Sigmoid colon (tissue), 7 donors: ENCODE results near the gene PDGFA. TPM values are rescaled to one million over a fixed set of nuclear protein-coding genes. Genes with fewer than 3 reads are reported as not detected.

Experiments
- DNase-seq: peaks from one replicate; pipeline ENCODE4 v3.0.0-alpha.2; 2019
- H3K27ac ChIP-seq, 4 donors: fragments of 200-600 bp; sonication (generic); one replicate each; pipeline ENCODE4 v1.5.1; 2016 to 2019; ENCODE audit warnings: mild to moderate bottlenecking in 1 of 4
- H3K27me3 ChIP-seq, 3 donors: fragments of 200-600 bp; sonication (generic); one replicate each; pipeline ENCODE4 v1.5.1; 2019; ENCODE audit warnings: mild to moderate bottlenecking in 1 of 3
- H3K36me3 ChIP-seq, 4 donors: fragments of 200-600 bp; sonication (generic); one replicate each; pipeline ENCODE4 v1.5.1; 2016 to 2019
- H3K4me1 ChIP-seq, 4 donors: fragments of 200-600 bp; sonication (generic); one replicate each; pipeline ENCODE4 v1.5.1; 2017 to 2019
- H3K4me3 ChIP-seq, 4 donors: fragments of 200-600 bp; sonication (generic); one replicate each; pipeline ENCODE4 v1.5.1; 2017 to 2019; ENCODE audit warnings: mild to moderate bottlenecking in 2 of 4, moderate library complexity in 1 of 4
- H3K9me3 ChIP-seq, 4 donors: fragments of 200-600 bp in 3 of 4; sonication (generic) in 3 of 4; one replicate each; pipeline versions ENCODE4 v1.5.1 to v1.6.1; 2013 to 2019
- EP300 ChIP-seq, 4 donors: sonication (generic); formaldehyde crosslinking; IDR thresholded peaks; one replicate each; pipeline ENCODE4 v1.6.1; 2017; ENCODE audit warnings: antibody characterized with exemption in 4 of 4
- POLR2A ChIP-seq, 2 donors: fragments of 450-650 bp; IDR thresholded peaks; one replicate each; pipeline ENCODE4 v1.6.1; 2016; ENCODE audit warnings: antibody characterized with exemption in 2 of 2, mild to moderate bottlenecking in 2 of 2, moderate library complexity in 2 of 2
- POLR2AphosphoS5 ChIP-seq, 4 donors: sonication (generic); formaldehyde crosslinking; IDR thresholded peaks; one replicate each; pipeline ENCODE4 v1.6.1; 2017; ENCODE audit warnings: antibody characterized with exemption in 4 of 4
- WGBS, 2 donors: extraction: QIAGEN DNeasy Blood & Tissue Kit; methylation state at CpG; one replicate each; pipeline ENCODE4 v1.1.7; 2013; 5-methylcytosine and 5-hydroxymethylcytosine counted together
- intact Hi-C: fragments of 100-400 bp; cut with DNase I; formaldehyde crosslinking; loops from one replicate; pipeline ENCODE4 v1.15.1; 2023
- polyA plus RNA-seq, 3 donors: library from polyadenylated mRNA; stranded (reverse); fragments of 200-250 nt; gene quantifications; one replicate each; pipeline ENCODE4 v1.2.3, GENCODE V29; 2013
- total RNA-seq, 4 donors: library from RNA; depleted of rRNA; stranded (reverse); fragments of >200 nt; gene quantifications; one replicate each; pipeline ENCODE4 v1.1.0, GENCODE V29; 2016
- TF ChIP-seq, protein P1 (sequence below), 4 experiments: fragments of 450-650 bp in 3 of 4; fragments of 200-600 bp in 1 of 4; IDR thresholded peaks; one replicate each; pipeline ENCODE4 v1.5.1; 2016 to 2019; ENCODE audit warnings: antibody characterized with exemption in 4 of 4, mild to moderate bottlenecking in 3 of 4, moderate library complexity in 2 of 4
- donor health status: healthy with polysubstance abuse.
- donor health status: Bipolar disorder and iron deficiency.
- donor health status: healthy.

Gene PDGFA
- total and polyA plus RNA-seq, 7 donors, result 19.7 to 38.5 (median 33.9) TPM

DNA sequence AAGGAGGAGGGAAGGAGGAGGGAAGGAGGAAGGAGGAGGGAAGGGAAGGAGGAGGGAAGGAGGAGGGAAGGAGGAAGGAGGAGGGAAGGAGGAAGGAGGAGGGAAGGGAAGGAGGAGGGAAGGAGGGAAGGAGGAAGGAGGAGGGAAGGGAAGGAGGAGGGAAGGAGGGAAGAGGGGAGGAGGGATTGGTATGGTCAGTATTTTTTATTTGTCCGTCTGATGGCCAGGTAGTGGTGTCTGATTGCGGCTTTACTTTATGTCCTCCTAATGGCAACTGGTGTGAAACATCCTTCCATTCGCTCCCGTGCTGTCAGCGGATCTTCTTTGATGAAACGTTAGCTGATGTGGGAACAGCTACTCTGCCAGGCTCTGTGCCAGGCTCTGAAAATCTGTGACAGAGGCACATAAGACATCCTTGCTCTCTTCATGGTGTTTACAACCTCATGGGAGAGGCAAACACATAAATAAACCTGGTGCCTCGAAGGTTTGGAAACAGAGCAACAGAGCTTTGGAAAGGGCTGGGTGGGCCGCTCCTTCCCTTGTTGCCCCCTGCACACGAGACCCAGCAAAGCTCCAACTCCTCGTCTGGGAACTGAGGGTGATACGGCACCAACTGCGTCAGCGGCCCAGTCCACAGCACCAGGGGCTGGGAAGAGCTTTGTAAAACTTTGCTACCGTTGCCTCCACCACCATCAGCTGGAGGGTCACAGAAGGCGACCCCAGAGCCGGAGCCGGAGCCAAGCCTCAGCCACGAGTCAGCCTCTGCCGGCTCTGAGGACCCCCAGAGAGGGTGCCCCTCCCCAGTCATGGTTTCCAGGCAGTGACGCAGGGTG lies 40.3 kb downstream of the PDGFA start:
- TF ChIP-seq EP300 (IDR thresholded peaks at IDR 0.05), result no peak
- intact Hi-C loops, result no loop called here
- Histone ChIP-seq H3K4me3 (no peak overlapping the region), H3K27ac (no peak overlapping the region), H3K9me3 (peaks cover 0 to 3% (median 0%) of the 10 kb centered on the region in 4 donors), H3K27me3 (peaks cover 0 to 5% (median 0%) of the 10 kb centered on the region in 3 donors), H3K36me3 (no peaks in the 10 kb centered on the region), H3K4me1 (no peaks in the 10 kb centered on the region)
- peak; percentile 43 for DNase-seq
- 80 to 87% methylated on average over 20 of the region's 20 CpGs for WGBS, 2 donors

- Histone ChIP-seq H3K27me3 (peaks cover 0 to 5% (median 0%) of the 10 kb centered on the region in 3 donors), H3K9me3 (peaks cover 0 to 3% (median 0%) of the 10 kb centered on the region in 4 donors), H3K36me3 (no peaks in the 10 kb centered on the region), H3K4me3 (no peak overlapping the region), H3K4me1 (no peaks in the 10 kb centered on the region), H3K27ac (no peak overlapping the region)
- TF ChIP-seq POLR2AphosphoS5 (IDR thresholded peaks at IDR 0.05), result no peak
- TF ChIP-seq, protein P1, sequence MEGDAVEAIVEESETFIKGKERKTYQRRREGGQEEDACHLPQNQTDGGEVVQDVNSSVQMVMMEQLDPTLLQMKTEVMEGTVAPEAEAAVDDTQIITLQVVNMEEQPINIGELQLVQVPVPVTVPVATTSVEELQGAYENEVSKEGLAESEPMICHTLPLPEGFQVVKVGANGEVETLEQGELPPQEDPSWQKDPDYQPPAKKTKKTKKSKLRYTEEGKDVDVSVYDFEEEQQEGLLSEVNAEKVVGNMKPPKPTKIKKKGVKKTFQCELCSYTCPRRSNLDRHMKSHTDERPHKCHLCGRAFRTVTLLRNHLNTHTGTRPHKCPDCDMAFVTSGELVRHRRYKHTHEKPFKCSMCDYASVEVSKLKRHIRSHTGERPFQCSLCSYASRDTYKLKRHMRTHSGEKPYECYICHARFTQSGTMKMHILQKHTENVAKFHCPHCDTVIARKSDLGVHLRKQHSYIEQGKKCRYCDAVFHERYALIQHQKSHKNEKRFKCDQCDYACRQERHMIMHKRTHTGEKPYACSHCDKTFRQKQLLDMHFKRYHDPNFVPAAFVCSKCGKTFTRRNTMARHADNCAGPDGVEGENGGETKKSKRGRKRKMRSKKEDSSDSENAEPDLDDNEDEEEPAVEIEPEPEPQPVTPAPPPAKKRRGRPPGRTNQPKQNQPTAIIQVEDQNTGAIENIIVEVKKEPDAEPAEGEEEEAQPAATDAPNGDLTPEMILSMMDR (IDR thresholded peaks at IDR 0.05), result no peak
- 78 to 86% methylated on average over 17 of the region's 17 CpGs for WGBS, 2 donors
- peak; percentile 50 for DNase-seq
- intact Hi-C loops, result no loop called here
Measured at GRCh38 chr7:477626-478220, 41.9 kb downstream of the PDGFA start.

- 88 to 93% methylated on average over 33 of the region's 33 CpGs for WGBS, 2 donors
- Histone ChIP-seq H3K9me3 (peaks cover 0 to 3% (median 0%) of the 10 kb centered on the region in 4 donors), H3K27ac (no peak overlapping the region), H3K4me3 (no peak overlapping the region), H3K36me3 (no peaks in the 10 kb centered on the region), H3K27me3 (peaks cover 0 to 3% (median 0%) of the 10 kb centered on the region in 3 donors), H3K4me1 (peaks cover 0 to 6% (median 5%) of the 10 kb centered on the region in 4 donors)
- DNase-seq, result peak; percentile 25
- intact Hi-C loops, result no loop called here
- no peak for TF ChIP-seq POLR2AphosphoS5 (IDR thresholded peaks at IDR 0.05)
- TF ChIP-seq POLR2A (IDR thresholded peaks at IDR 0.05), result no peak
- TF ChIP-seq EP300 (IDR thresholded peaks at IDR 0.05), result no peak
- TF ChIP-seq, protein P1 (IDR thresholded peaks at IDR 0.05), result no peak
Measured at GRCh38 chr7:476736-477360, 42.8 kb downstream of the PDGFA start.

- 82 to 91% methylated on average over 15 of the region's 15 CpGs for WGBS, 2 donors
- no peak overlapping the region for H3K27ac ChIP-seq
- intact Hi-C loops, result no loop called here
- DNase-seq, result peak; percentile 62
- H3K36me3 ChIP-seq, result no peaks in the 10 kb centered on the region
- peaks cover 0 to 3% (median 0%) of the 10 kb centered on the region in 4 donors for H3K9me3 ChIP-seq
- H3K4me1 ChIP-seq, result peaks cover 0 to 12% (median 10%) of the 10 kb centered on the region in 4 donors
- no peaks in the 10 kb centered on the region for H3K27me3 ChIP-seq
- H3K4me3 ChIP-seq, result no peak overlapping the region
- TF ChIP-seq, protein P1 (IDR thresholded peaks at IDR 0.05), result no peak
- TF ChIP-seq POLR2A (IDR thresholded peaks at IDR 0.05), result no peak
- TF ChIP-seq EP300 (IDR thresholded peaks at IDR 0.05), result no peak
- TF ChIP-seq POLR2AphosphoS5 (IDR thresholded peaks at IDR 0.05), result no peak
Measured at GRCh38 chr7:475951-476441, 43.6 kb downstream of the PDGFA start.

GRCh38 chr7:475425-475728 lies 44.3 kb downstream of the PDGFA start:
- Histone ChIP-seq H3K27ac (no peak overlapping the region), H3K27me3 (no peaks in the 10 kb centered on the region), H3K36me3 (no peaks in the 10 kb centered on the region), H3K9me3 (peaks cover 0 to 3% (median 0%) of the 10 kb centered on the region in 4 donors), H3K4me1 (peaks cover 0 to 12% (median 10%) of the 10 kb centered on the region in 4 donors), H3K4me3 (no peak overlapping the region)
- peak; percentile 43 for DNase-seq
- 97 to 98% methylated on average over 6 of the region's 7 CpGs for WGBS, 2 donors
- no peak for TF ChIP-seq POLR2AphosphoS5 (IDR thresholded peaks at IDR 0.05)
- TF ChIP-seq, protein P1 (IDR thresholded peaks at IDR 0.05), result no peak
- intact Hi-C loops, result no loop called here
